HEK293T (cell line): ENCODE data around the gene TAF4B.

Experiments
- ARNT ChIP-seq: fragments of 450-650 bp; IDR thresholded peaks from 2 replicates; pipeline ENCODE4 v1.6.1; 2017; ENCODE audit warnings: mild to moderate bottlenecking
- BHLHE40 ChIP-seq: fragments of 450-650 bp; IDR thresholded peaks from 2 replicates; pipeline ENCODE4 v1.6.1; 2016; ENCODE audit warnings: mild to moderate bottlenecking, moderate library complexity, borderline replicate concordance
- ELF4 ChIP-seq: fragments of 450-650 bp; IDR thresholded peaks from 2 replicates; pipeline ENCODE4 v1.6.1; 2017; ENCODE audit warnings: antibody characterized with exemption
- FOXA1 ChIP-seq: fragments of 450-650 bp; IDR thresholded peaks from 2 replicates; pipeline ENCODE4 v1.6.1; 2016; ENCODE audit warnings: mild to moderate bottlenecking
- FOXK2 ChIP-seq: fragments of 450-650 bp; IDR thresholded peaks from 2 replicates; pipeline ENCODE4 v1.6.1; 2016; ENCODE audit warnings: mild to moderate bottlenecking
- FOXM1 ChIP-seq: fragments of 450-650 bp; IDR thresholded peaks from 2 replicates; pipeline ENCODE4 v1.6.1; 2017; ENCODE audit warnings: mild to moderate bottlenecking, borderline replicate concordance
- HDGF ChIP-seq: fragments of 450-650 bp; IDR thresholded peaks from 2 replicates; pipeline ENCODE4 v1.6.1; 2017; ENCODE audit warnings: antibody characterized with exemption, borderline replicate concordance
- SP1 ChIP-seq: fragments of 450-650 bp; IDR thresholded peaks from 2 replicates; pipeline ENCODE4 v1.6.1; 2017
- SUZ12 ChIP-seq: fragments of 450-650 bp; IDR thresholded peaks from 2 replicates; pipeline ENCODE4 v1.6.1; 2016; ENCODE audit warnings: mild to moderate bottlenecking
- TARDBP ChIP-seq: fragments of 450-650 bp; IDR thresholded peaks from 2 replicates; pipeline ENCODE4 v1.6.1; 2016
- TF ChIP-seq, protein P1 (sequence below): fragments of 450-650 bp; IDR thresholded peaks from 2 replicates; pipeline ENCODE4 v1.6.1; 2016

DNA sequence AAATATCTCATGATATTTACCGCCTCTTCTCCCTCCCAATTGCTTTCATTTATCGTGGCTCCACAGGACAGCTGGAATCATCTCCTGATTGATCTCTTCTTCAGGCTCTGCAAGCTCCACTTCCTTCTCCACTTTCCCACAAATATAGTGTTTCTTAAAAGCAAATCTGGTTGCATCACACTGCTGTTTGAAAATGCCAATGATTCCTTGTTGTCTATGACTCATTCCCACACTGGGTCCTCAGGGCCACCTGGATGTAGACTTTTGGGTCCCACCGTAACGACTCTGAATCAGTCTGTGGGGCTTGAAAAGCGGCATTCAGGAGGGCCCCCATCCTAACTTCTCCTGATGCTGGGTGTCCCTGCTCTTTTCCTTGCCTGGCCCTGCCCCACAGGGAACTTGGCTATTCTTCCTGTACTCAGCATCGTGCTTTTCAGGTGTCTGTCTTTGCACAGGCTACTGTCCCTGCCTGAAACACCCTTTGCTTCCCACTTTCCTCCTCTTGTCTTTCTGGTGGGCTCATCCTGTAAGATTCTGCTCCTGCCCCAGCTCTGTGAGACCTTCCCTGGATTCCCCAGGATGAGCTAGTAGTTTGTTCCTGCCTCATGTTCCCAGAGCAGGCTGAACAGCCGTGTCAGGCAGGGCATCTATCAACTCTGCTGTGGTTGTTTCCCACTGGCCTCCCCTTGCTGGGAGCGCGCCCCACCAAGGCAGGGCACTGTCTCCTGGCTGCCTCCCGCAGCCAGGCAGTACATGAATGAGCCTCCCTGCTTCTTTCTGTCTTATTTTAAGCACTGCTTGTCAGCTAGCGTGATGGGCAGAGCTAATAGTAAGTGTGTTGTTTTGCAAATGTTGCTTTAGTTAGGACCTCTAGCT is 210.2 kb downstream of the TAF4B start:
- no peak for TF ChIP-seq FOXM1
- TF ChIP-seq SUZ12 = no peak
- no peak for TF ChIP-seq FOXA1
- no peak for TF ChIP-seq SP1
- TF ChIP-seq TARDBP = no peak
- no peak for TF ChIP-seq ARNT
- TF ChIP-seq ELF4 = no peak
- TF ChIP-seq, protein P1, sequence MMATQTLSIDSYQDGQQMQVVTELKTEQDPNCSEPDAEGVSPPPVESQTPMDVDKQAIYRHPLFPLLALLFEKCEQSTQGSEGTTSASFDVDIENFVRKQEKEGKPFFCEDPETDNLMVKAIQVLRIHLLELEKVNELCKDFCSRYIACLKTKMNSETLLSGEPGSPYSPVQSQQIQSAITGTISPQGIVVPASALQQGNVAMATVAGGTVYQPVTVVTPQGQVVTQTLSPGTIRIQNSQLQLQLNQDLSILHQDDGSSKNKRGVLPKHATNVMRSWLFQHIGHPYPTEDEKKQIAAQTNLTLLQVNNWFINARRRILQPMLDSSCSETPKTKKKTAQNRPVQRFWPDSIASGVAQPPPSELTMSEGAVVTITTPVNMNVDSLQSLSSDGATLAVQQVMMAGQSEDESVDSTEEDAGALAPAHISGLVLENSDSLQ = no peak
- TF ChIP-seq FOXK2 = no peak
- no peak for TF ChIP-seq HDGF
- no peak for TF ChIP-seq BHLHE40
